GM12874 (cell line): Measurements from ENCODE around the gene PCP4.

ENCODE experiments used
- CTCF ChIP-seq: IDR thresholded peaks from 2 replicates; pipeline ENCODE4 v1.5.1; 2011; ENCODE audit warnings: low read depth, mild to moderate bottlenecking, control low read depth, low read length, moderate library complexity; ENCODE audit not compliant: insufficient read depth

Gene PCP4

GRCh38 chr21:39882839-39883195 is 15.6 kb downstream of the PCP4 start:
- no peak for TF ChIP-seq CTCF

- TF ChIP-seq CTCF: no peak
Measured at GRCh38 chr21:39885119-39885848, 18.0 kb downstream of the PCP4 start.

- no peak for TF ChIP-seq CTCF
Measured at GRCh38 chr21:39888848-39889247, 21.6 kb downstream of the PCP4 start.

GRCh38 chr21:39891111-39891510 is 23.9 kb downstream of the PCP4 start:
- TF ChIP-seq CTCF: no peak

- no peak for TF ChIP-seq CTCF
Measured at GRCh38 chr21:39900491-39900890, 33.3 kb downstream of the PCP4 start.

- TF ChIP-seq CTCF: no peak
Measured at GRCh38 chr21:39900911-39901310, 33.7 kb downstream of the PCP4 start.

GRCh38 chr21:39902986-39903385 is 35.7 kb downstream of the PCP4 start:
- TF ChIP-seq CTCF: no peak
